Left lung (tissue), 10 donors: ENCODE results near the gene ZNF582. TPM values are rescaled to one million over a fixed set of nuclear protein-coding genes. Genes with fewer than 3 reads are reported as not detected.
A peak's percentile ranks its signal among the peaks of the same experiment; 100 is the strongest.

Experiments
- ATAC-seq: fragments of 200-7000 bp; cut with Tn5 transposase; one replicate; pipeline ENCODE4 v1.9.1; 2020; ENCODE audit warnings: moderate library complexity
- DNase-seq, 4 donors: peaks; one replicate each; pipeline ENCODE4 v3.0.0-alpha.2; 2013 to 2020
- H3K27ac ChIP-seq, 2 donors: fragments of 200-600 bp; sonication (generic) in 1 of 2; one replicate each; pipeline versions ENCODE4 v1.5.0 to v1.8.0; 2020 to 2021
- H3K27me3 ChIP-seq, 2 donors: fragments of 200-600 bp; sonication (generic) in 1 of 2; one replicate each; pipeline versions ENCODE4 v1.5.0 to v1.8.0; 2020 to 2021
- H3K36me3 ChIP-seq, 2 donors: fragments of 200-600 bp; sonication (generic) in 1 of 2; one replicate each; pipeline versions ENCODE4 v1.5.0 to v1.8.0; 2020 to 2021
- H3K4me1 ChIP-seq, 2 donors: fragments of 200-600 bp; one replicate each; pipeline ENCODE4 v1.8.0; 2021
- H3K4me3 ChIP-seq, 2 donors: fragments of 200-600 bp; sonication (generic) in 1 of 2; one replicate each; pipeline versions ENCODE4 v1.5.0 to v1.8.0; 2020 to 2021; ENCODE audit warnings: mild to moderate bottlenecking in 1 of 2
- H3K9me3 ChIP-seq, 2 donors: fragments of 200-600 bp; sonication (generic) in 1 of 2; one replicate each; pipeline versions ENCODE4 v1.5.0 to v1.8.0; 2020 to 2021
- CTCF ChIP-seq, 2 donors: fragments of 200-600 bp; sonication (generic) in 1 of 2; IDR thresholded peaks; one replicate each; pipeline versions ENCODE4 v1.5.0 to v1.8.0; 2021; ENCODE audit warnings: antibody characterized with exemption in 2 of 2
- intact Hi-C, 2 donors: fragments of 100-400 bp; cut with DNase I; formaldehyde crosslinking; loops; one replicate each; pipeline versions ENCODE4 v1.11.2 to v1.14.2; 2022
- polyA plus RNA-seq, 6 donors: library from polyadenylated mRNA; unstranded; fragments of 120-200 nt; gene quantifications; one replicate each; pipeline ENCODE4 v1.2.1, GENCODE V29; 2013; ENCODE audit not compliant: insufficient read length in 6 of 6
- total RNA-seq, 2 donors: library from RNA; stranded (reverse); fragmentation: NEBNext Ultra II Directional; extraction: Animal tissue kit (Norgen Biotek cat#: 25700); gene quantifications; one replicate each; pipeline ENCODE4 v1.2.1, GENCODE V29; 2021
- donor health status: DM: no; HTN: yes; CAD: no.
- donor health status: DM: no; HTN: no; CAD: no.

Gene ZNF582
- total and polyA plus RNA-seq, 8 donors, result 2.9 to 13.1 (median 8.9) TPM

- no peaks in the 10 kb centered on the region for H3K36me3 ChIP-seq
- no peak for DNase-seq
- peak; percentile 36 to 58 for TF ChIP-seq CTCF (IDR thresholded peaks at IDR 0.05)
- H3K4me1 ChIP-seq, result no peaks in the 10 kb centered on the region
- H3K27me3 ChIP-seq, result no peaks in the 10 kb centered on the region
- H3K27ac ChIP-seq, result no peak overlapping the region
- intact Hi-C loops, result loop anchor here in 1 of 2 donors (5.0 kb wide), 1 partner anchor 76 kb away; no protein-coding TSS in a partner anchor
- peaks cover 0 to 4% of the 10 kb centered on the region in 2 donors for H3K9me3 ChIP-seq
- peak; percentile 87 for ATAC-seq
- H3K4me3 ChIP-seq, result no peak overlapping the region
Observed at GRCh38 chr19:56333506-56333905, 59.8 kb downstream of the ZNF582 start.

Other genes starting within 250 kb of the ZNF582 start
- not detected for gene GALP, start 217.5 kb downstream of the ZNF582 start, total RNA-seq
- gene GALP, start 217.5 kb downstream of the ZNF582 start, polyA plus RNA-seq, result not detected
- gene ZSCAN5B, start 195.8 kb downstream of the ZNF582 start, total RNA-seq, result not detected
- gene ZSCAN5B, start 195.8 kb downstream of the ZNF582 start, polyA plus RNA-seq, result under 1 TPM in 4 of 6 donors, not detected in 2; 0.14 to 0.22 (median 0.21) TPM
- gene ZSCAN5C, start 191.3 kb downstream of the ZNF582 start, total RNA-seq, result not detected
- gene ZSCAN5C, start 191.3 kb downstream of the ZNF582 start, polyA plus RNA-seq, result not detected
- gene EDDM13, start 120.8 kb downstream of the ZNF582 start, total RNA-seq, result not detected
- 10 to 100 TPM in 1 of 6 donors, 1 to 10 TPM in 5; 4.1 to 10.1 (median 6.2) TPM for gene EDDM13, start 120.8 kb downstream of the ZNF582 start, polyA plus RNA-seq
- 10 to 100 TPM in 1 of 2 donors, 1 to 10 TPM in 1; 6.8 to 16.7 TPM for gene ZSCAN5A, start 78.7 kb downstream of the ZNF582 start, total RNA-seq
- gene ZSCAN5A, start 78.7 kb downstream of the ZNF582 start, polyA plus RNA-seq, result 10 to 100 TPM; 14.5 to 21.8 (median 17.2) TPM
- gene ZNF583, start 10.8 kb upstream of the ZNF582 start, total RNA-seq, result 1 to 10 TPM; 4.8 to 6.1 TPM
- 10 to 100 TPM in 5 of 6 donors, 1 to 10 TPM in 1; 9.5 to 13.8 (median 12.5) TPM for gene ZNF583, start 10.8 kb upstream of the ZNF582 start, polyA plus RNA-seq
- 1 to 10 TPM; 2.7 to 3.0 TPM for gene ZNF667, start 83.8 kb upstream of the ZNF582 start, total RNA-seq
- gene ZNF667, start 83.8 kb upstream of the ZNF582 start, polyA plus RNA-seq, result 10 to 100 TPM; 15.2 to 21.5 (median 19.5) TPM
- gene ZNF471, start 114.3 kb upstream of the ZNF582 start, total RNA-seq, result 1 to 10 TPM; 2.8 to 7.2 TPM
- gene ZNF471, start 114.3 kb upstream of the ZNF582 start, polyA plus RNA-seq, result 10 to 100 TPM; 31.1 to 47.6 (median 37.1) TPM
- 1 to 10 TPM; 6.3 to 7.0 TPM for gene ZFP28, start 145.4 kb upstream of the ZNF582 start, total RNA-seq
- 10 to 100 TPM; 14.6 to 17.1 (median 15.1) TPM for gene ZFP28, start 145.4 kb upstream of the ZNF582 start, polyA plus RNA-seq
- gene ZNF470, start 173.9 kb upstream of the ZNF582 start, total RNA-seq, result 1 to 10 TPM; 4.2 to 5.8 TPM
- gene ZNF470, start 173.9 kb upstream of the ZNF582 start, polyA plus RNA-seq, result 1 to 10 TPM; 7.9 to 8.8 (median 8.5) TPM
- 1 to 10 TPM; 5.6 to 6.4 TPM for gene ZNF71, start 201.8 kb upstream of the ZNF582 start, total RNA-seq
- gene ZNF71, start 201.8 kb upstream of the ZNF582 start, polyA plus RNA-seq, result 10 to 100 TPM in 2 of 6 donors, 1 to 10 TPM in 4; 7.8 to 10.7 (median 8.8) TPM
- not detected for gene SMIM17, start 249.6 kb upstream of the ZNF582 start, total RNA-seq
- 1 to 10 TPM; 3.0 to 3.8 (median 3.4) TPM for gene SMIM17, start 249.6 kb upstream of the ZNF582 start, polyA plus RNA-seq